Subcutaneous adipose tissue (tissue), 4 donors: ENCODE measurements around the gene DHX30. TPM values are rescaled to one million over a fixed set of nuclear protein-coding genes. Genes with fewer than 3 reads are reported as not detected.

Experiments used
- total RNA-seq, 4 donors: library from RNA; depleted of rRNA; stranded (reverse); fragments of >200 nt; gene quantifications; one replicate each; pipeline ENCODE4 v1.1.0, GENCODE V29; 2016
- TF ChIP-seq, protein P1 (sequence below): fragments of 450-650 bp; IDR thresholded peaks from one replicate; pipeline ENCODE4 v1.5.1; 2016; ENCODE audit warnings: low read depth, mild to moderate bottlenecking, control low read depth, antibody characterized with exemption, moderate library complexity

DHX30 gene
- total RNA-seq, 4 donors from 2014 or later: 31.4 to 59.3 (median 41.2) TPM

- TF ChIP-seq, protein P1, sequence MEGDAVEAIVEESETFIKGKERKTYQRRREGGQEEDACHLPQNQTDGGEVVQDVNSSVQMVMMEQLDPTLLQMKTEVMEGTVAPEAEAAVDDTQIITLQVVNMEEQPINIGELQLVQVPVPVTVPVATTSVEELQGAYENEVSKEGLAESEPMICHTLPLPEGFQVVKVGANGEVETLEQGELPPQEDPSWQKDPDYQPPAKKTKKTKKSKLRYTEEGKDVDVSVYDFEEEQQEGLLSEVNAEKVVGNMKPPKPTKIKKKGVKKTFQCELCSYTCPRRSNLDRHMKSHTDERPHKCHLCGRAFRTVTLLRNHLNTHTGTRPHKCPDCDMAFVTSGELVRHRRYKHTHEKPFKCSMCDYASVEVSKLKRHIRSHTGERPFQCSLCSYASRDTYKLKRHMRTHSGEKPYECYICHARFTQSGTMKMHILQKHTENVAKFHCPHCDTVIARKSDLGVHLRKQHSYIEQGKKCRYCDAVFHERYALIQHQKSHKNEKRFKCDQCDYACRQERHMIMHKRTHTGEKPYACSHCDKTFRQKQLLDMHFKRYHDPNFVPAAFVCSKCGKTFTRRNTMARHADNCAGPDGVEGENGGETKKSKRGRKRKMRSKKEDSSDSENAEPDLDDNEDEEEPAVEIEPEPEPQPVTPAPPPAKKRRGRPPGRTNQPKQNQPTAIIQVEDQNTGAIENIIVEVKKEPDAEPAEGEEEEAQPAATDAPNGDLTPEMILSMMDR: no peak
These were observed 74.8 kb downstream of the DHX30 start for GRCh38 chr3:47877719-47878118.

GRCh38 chr3:47882338-47882737 is 79.4 kb downstream of the DHX30 start:
- TF ChIP-seq, protein P1: no peak

DNA sequence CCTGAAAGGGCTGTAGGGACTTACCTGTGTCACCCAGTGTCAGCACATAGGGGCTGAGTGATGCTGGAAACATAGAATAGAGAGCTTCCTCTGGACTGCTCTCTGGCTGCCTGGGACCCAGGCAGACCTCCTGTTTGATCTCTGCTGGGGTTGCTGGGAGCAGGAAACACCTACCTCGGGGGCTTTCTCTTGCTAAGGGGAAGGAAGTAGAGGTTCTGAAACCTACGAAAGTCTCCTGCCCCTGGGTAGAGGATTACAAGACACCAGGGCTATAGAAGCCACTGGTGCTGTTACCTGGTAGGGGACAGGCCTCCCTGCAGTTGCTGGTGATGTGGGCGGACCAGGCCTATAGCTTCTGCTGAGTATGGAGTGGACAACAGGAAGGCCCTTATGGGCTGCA is 81.7 kb downstream of the DHX30 start:
- TF ChIP-seq, protein P1: no peak

- TF ChIP-seq, protein P1: no peak
These were observed 82.2 kb downstream of the DHX30 start for GRCh38 chr3:47885168-47885567.

- TF ChIP-seq, protein P1: no peak
These were observed 86.2 kb downstream of the DHX30 start for GRCh38 chr3:47888986-47889757.

- TF ChIP-seq, protein P1: no peak
These were observed 87.3 kb downstream of the DHX30 start for GRCh38 chr3:47890126-47890827.

GRCh38 chr3:47890828-47891612 is 88.1 kb downstream of the DHX30 start:
- TF ChIP-seq, protein P1: no peak
